Keratinocyte (primary cell): Measurements from ENCODE around the gene SPOCD1. TPM values are rescaled to one million over a fixed set of nuclear protein-coding genes. Genes with fewer than 3 reads are reported as not detected.

Experiments
- DNase-seq: peaks from one replicate; pipeline ENCODE4 v3.0.0-alpha.2; 2011; ENCODE audit warnings: low read depth, missing footprints, low spot score
- FAIRE-seq: peaks from 2 replicates; lab custom pipeline; 2011; peaks lifted over from hg19 to GRCh38; lab: Jason Lieb, UNC
- H2AFZ ChIP-seq: 2 replicates; pipeline ENCODE4 v1.6.0; 2012; ENCODE audit warnings: low read length, control low read depth, inconsistent platforms; ENCODE audit not compliant: control insufficient read depth
- H3K27ac ChIP-seq: 2 replicates; pipeline ENCODE4 v1.5.1; 2011; ENCODE audit warnings: low read length; ENCODE audit not compliant: control insufficient read depth, insufficient read depth
- H3K27me3 ChIP-seq: 3 replicates; pipeline ENCODE4 v1.6.0; 2011; ENCODE audit warnings: low read length; ENCODE audit not compliant: control insufficient read depth, insufficient read depth; ENCODE audit errors: extremely low read depth
- H3K36me3 ChIP-seq, 2 experiments: 2 replicates in 1 of 2; 3 replicates in 1 of 2; pipeline ENCODE4 v1.5.1; 2011; ENCODE audit warnings: low read length in 2 of 2, mild to moderate bottlenecking in 1 of 2; ENCODE audit not compliant: control insufficient read depth in 2 of 2, insufficient read depth in 2 of 2; ENCODE audit errors: extremely low read depth in 1 of 2
- H3K4me1 ChIP-seq: 3 replicates; pipeline ENCODE4 v1.5.1; 2011; ENCODE audit warnings: low read length; ENCODE audit not compliant: control insufficient read depth, insufficient read depth; ENCODE audit errors: extremely low read depth
- H3K4me2 ChIP-seq: 3 replicates; pipeline ENCODE4 v1.6.0; 2011; ENCODE audit warnings: low read depth, low read length; ENCODE audit not compliant: control insufficient read depth, insufficient read depth; ENCODE audit errors: extremely low read depth
- H3K4me3 ChIP-seq, 3 experiments: fragments of 200-600 bp in 1 of 3; sonication (generic) in 1 of 3; 2 replicates in 2 of 3; 3 replicates in 1 of 3; pipeline ENCODE4 v1.5.1; 2011 to 2016; ENCODE audit warnings: low read length in 3 of 3, mild to moderate bottlenecking in 3 of 3, control low read depth in 2 of 3, inconsistent platforms in 1 of 3, low read depth in 1 of 3, mixed read lengths in 1 of 3, mixed run types in 1 of 3, moderate library complexity in 1 of 3; ENCODE audit not compliant: control insufficient read depth in 2 of 3, insufficient read depth in 2 of 3; ENCODE audit errors: extremely low read depth in 1 of 3
- H3K79me2 ChIP-seq: 2 replicates; pipeline ENCODE4 v1.6.0; 2012; ENCODE audit warnings: low read length; ENCODE audit not compliant: control insufficient read depth, insufficient read depth
- H3K9ac ChIP-seq: 3 replicates; pipeline ENCODE4 v1.6.0; 2011; ENCODE audit warnings: low read length; ENCODE audit not compliant: control insufficient read depth, insufficient read depth; ENCODE audit errors: extremely low read depth
- H3K9me1 ChIP-seq: 3 replicates; pipeline ENCODE4 v1.6.0; 2011; ENCODE audit warnings: low read length; ENCODE audit not compliant: control insufficient read depth, insufficient read depth; ENCODE audit errors: extremely low read depth
- H3K9me3 ChIP-seq: 2 replicates; pipeline ENCODE4 v1.5.1; 2012; ENCODE audit warnings: low read depth, low read length; ENCODE audit not compliant: control insufficient read depth
- H4K20me1 ChIP-seq: 3 replicates; pipeline ENCODE4 v1.6.0; 2011; ENCODE audit warnings: low read length; ENCODE audit not compliant: control insufficient read depth, insufficient read depth; ENCODE audit errors: extremely low read depth
- EZH2 ChIP-seq: IDR thresholded peaks from one replicate; pipeline ENCODE4 v1.6.1; 2012; ENCODE audit warnings: inconsistent platforms, mild to moderate bottlenecking, low read length, moderate library complexity
- dilution Hi-C: fragments of 300-500 bp; cut with MboI; formaldehyde crosslinking; loops from one replicate; pipeline ENCODE4 v1.7.0; 2020; ENCODE audit warnings: low sequenced_read_pairs; ENCODE audit not compliant: extremely low pct_ligation_motif_present
- polyA plus RNA-seq, 5 experiments: library from polyadenylated mRNA; depleted of rRNA in 3 of 5; stranded (reverse) in 3 of 5; stranded (forward) in 1 of 5; unstranded in 1 of 5; fragments of >200 nt; gene quantifications; 1 replicate in 1 of 5; 2 replicates in 3 of 5; 3 replicates in 1 of 5; pipeline versions ENCODE4 v1.2.1 to v1.2.3, GENCODE V29; 2011 to 2012; ENCODE audit warnings: missing spikeins in 2 of 5, low read depth in 1 of 5, low replicate concordance in 1 of 5
- TF ChIP-seq, protein P1 (sequence below), 3 experiments: IDR thresholded peaks in 1 of 3; conservative IDR thresholded peaks in 1 of 3; optimal IDR thresholded peaks in 1 of 3; 2 replicates in 2 of 3; 3 replicates in 1 of 3; pipeline versions ENCODE3 to v1.5.1; 2011; ENCODE audit warnings: low read length in 3 of 3, mild to moderate bottlenecking in 3 of 3, moderate library complexity in 2 of 3, control low read depth in 1 of 3, inconsistent platforms in 1 of 3; ENCODE audit not compliant: insufficient read depth in 2 of 3; ENCODE audit errors: extremely low read depth in 1 of 3

Gene SPOCD1
- polyA plus RNA-seq, 1 donor (not counting 4 experiments of a cell fraction or from before 2014, with no cell fraction given) = 4.7 TPM

DNA sequence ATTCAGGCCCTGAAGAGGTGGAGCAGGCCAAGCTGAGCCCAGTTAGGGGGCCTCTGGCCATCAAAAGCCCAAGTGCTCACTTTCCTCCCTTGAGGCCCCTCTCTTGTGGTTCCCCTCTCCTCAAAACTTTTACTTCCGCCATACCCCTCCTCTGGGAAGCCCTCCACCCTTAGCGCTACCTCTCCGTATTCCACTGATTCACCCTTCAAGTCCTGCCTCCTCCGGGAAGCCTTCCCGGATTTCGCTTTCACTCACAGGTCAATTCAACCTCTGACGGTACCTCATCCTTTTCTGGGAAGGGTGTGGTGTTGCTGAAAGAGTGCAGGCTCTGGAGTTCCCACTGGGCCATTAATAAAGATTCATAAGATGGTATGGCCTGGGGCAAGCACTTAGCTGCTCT lies 19.1 kb downstream of the SPOCD1 start:
- no peaks in the 10 kb centered on the region for H3K9me3 ChIP-seq
- no peaks in the 10 kb centered on the region for H3K79me2 ChIP-seq
- peaks cover 21% of the 10 kb centered on the region for H3K4me1 ChIP-seq
- H3K9me1 ChIP-seq = no peaks in the 10 kb centered on the region
- TF ChIP-seq, protein P1, sequence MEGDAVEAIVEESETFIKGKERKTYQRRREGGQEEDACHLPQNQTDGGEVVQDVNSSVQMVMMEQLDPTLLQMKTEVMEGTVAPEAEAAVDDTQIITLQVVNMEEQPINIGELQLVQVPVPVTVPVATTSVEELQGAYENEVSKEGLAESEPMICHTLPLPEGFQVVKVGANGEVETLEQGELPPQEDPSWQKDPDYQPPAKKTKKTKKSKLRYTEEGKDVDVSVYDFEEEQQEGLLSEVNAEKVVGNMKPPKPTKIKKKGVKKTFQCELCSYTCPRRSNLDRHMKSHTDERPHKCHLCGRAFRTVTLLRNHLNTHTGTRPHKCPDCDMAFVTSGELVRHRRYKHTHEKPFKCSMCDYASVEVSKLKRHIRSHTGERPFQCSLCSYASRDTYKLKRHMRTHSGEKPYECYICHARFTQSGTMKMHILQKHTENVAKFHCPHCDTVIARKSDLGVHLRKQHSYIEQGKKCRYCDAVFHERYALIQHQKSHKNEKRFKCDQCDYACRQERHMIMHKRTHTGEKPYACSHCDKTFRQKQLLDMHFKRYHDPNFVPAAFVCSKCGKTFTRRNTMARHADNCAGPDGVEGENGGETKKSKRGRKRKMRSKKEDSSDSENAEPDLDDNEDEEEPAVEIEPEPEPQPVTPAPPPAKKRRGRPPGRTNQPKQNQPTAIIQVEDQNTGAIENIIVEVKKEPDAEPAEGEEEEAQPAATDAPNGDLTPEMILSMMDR (optimal IDR thresholded peaks at IDR 0.05 in 1 of 3, IDR thresholded peaks at IDR 0.05 in 1 of 3, conservative IDR thresholded peaks at IDR 0.05 in 1 of 3; ENCODE audit: extremely low read depth in 1 of 3, insufficient read depth in 2 of 3, low read length in 3 of 3) = no peak
- TF ChIP-seq EZH2 = no peak
- no peak overlapping the region for H3K27ac ChIP-seq
- H3K4me2 ChIP-seq = no peak overlapping the region
- H3K9ac ChIP-seq = no peak overlapping the region
- dilution Hi-C loops = no loop called here
- no peak overlapping the region for H2AFZ ChIP-seq
- DNase-seq (no peak), FAIRE-seq (no peak)
- no peaks in the 10 kb centered on the region for H3K27me3 ChIP-seq
- H3K4me3 ChIP-seq = no peak overlapping the region
- no peaks in the 10 kb centered on the region for H4K20me1 ChIP-seq
- no peaks in the 10 kb centered on the region for H3K36me3 ChIP-seq

DNA sequence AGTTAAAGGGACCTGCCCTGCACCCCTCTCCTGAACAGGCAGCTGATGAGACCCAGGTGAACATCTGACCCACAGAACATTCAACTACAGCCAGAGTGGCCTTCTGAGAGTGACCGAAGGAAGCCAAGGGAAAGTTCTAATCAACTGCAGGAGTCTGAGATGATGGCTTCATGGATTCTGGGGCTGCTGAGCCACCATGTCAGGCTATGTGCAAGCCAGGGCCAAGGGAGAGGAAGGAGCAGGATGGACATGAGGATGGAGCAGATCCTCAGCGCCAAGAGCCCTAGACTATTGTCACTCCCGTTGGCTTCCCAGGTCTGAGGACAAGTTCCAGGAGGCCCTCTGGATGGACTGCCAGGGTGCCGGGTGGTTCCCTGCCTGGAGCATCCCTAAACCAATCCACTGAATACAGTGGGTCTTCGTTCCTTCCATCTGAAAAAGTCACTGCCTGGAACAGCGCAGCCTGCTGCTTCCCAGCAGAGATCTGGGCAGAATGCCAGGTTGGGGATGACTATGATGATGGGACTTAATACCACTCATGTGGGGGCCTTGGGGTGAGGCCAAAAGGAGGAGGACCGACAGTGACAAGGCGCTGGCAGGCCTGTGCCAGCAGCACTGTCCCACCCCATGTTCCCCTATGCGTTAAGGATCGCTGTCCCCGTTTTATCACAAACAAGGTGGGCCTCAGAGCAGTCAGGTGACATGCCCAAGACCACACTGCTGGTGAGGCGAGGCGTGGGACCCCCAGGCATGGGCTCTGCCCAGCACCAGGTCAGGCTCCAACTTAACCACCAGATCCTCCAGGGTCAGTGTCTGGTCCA lies 19.8 kb downstream of the SPOCD1 start:
- Histone ChIP-seq H2AFZ (no peak overlapping the region), H3K27me3 (no peaks in the 10 kb centered on the region), H3K79me2 (no peaks in the 10 kb centered on the region), H3K36me3 (no peaks in the 10 kb centered on the region), H3K27ac (no peak overlapping the region), H3K4me3 (no peak overlapping the region), H3K9me1 (no peaks in the 10 kb centered on the region), H3K9ac (no peak overlapping the region), H4K20me1 (no peaks in the 10 kb centered on the region), H3K9me3 (no peaks in the 10 kb centered on the region), H3K4me1 (peaks cover 21% of the 10 kb centered on the region), H3K4me2 (no peak overlapping the region)
- no peak for DNase-seq
- TF ChIP-seq, protein P1 (optimal IDR thresholded peaks at IDR 0.05 in 1 of 3, IDR thresholded peaks at IDR 0.05 in 1 of 3, conservative IDR thresholded peaks at IDR 0.05 in 1 of 3; ENCODE audit: extremely low read depth in 1 of 3, insufficient read depth in 2 of 3, low read length in 3 of 3) = no peak
- TF ChIP-seq EZH2 = no peak
- dilution Hi-C loops = no loop called here
- no peak for FAIRE-seq
